ENCODE results near the gene FLOT1. TPM values are rescaled to one million over a fixed set of nuclear protein-coding genes. Genes with fewer than 3 reads are reported as not detected.

The FLOT1 gene
- total and polyA plus RNA-seq, 9 of the 15 experiments (the other 6 are each of a cell fraction or from before 2014, with no cell fraction given): 11.7 to 149 (median 118) TPM

GRCh38 chr6:30742316-30743098, at the start of gene FLOT1 (continued):
- TF ChIP-seq NKRF (IDR thresholded peaks at IDR 0.05; ENCODE audit: borderline replicate concordance) (peak; percentile 50; the same call in 1 of the 2 replicates), PPARD (CRISPR knock-in tag; IDR thresholded peaks at IDR 0.05) (no peak), PTBP1 (IDR thresholded peaks at IDR 0.05; ENCODE audit: low read depth, low read length) (0 out of 2 replicates have a peak, but pooled peaks have one; percentile 48), SRSF7 (optimal IDR thresholded peaks at IDR 0.05; ENCODE audit: low read depth, low read length) (no peak), ZNF408 (CRISPR knock-in tag; IDR thresholded peaks at IDR 0.05; ENCODE audit: low read depth) (no peak), SMAD4 (CRISPR knock-in tag; conservative IDR thresholded peaks at IDR 0.05) (peak; percentile 90), ZNF224 (CRISPR knock-in tag; IDR thresholded peaks at IDR 0.05) (no peak), EP300 (IDR thresholded peaks at IDR 0.05; ENCODE audit: low read length) (peak; percentile 36), ARHGAP35 (IDR thresholded peaks at IDR 0.05; ENCODE audit: partially characterized antibody) (no peak), SOX6 (IDR thresholded peaks at IDR 0.05) (0 out of 2 replicates have a peak, but pooled peaks have one; percentile 38), ZC3H8 (IDR thresholded peaks at IDR 0.05) (no peak), RBM34 (IDR thresholded peaks at IDR 0.05; ENCODE audit: borderline replicate concordance, insufficient read depth, low read length) (no peak), SREBF2 (CRISPR knock-in tag; IDR thresholded peaks at IDR 0.05) (no peak), MBD1 (CRISPR knock-in tag; IDR thresholded peaks at IDR 0.05) (no peak), MCM2 (IDR thresholded peaks at IDR 0.05; ENCODE audit: low read depth) (no peak), RB1 (IDR thresholded peaks at IDR 0.05; ENCODE audit: low read depth) (peak; percentile 63), ZNF217 (CRISPR knock-in tag; IDR thresholded peaks at IDR 0.05) (no peak), TRIM24 (IDR thresholded peaks at IDR 0.05) (peak in 1 of 2 experiments; percentile 30; a peak in 2 of 4 replicates), ZNF586 (CRISPR knock-in tag; conservative IDR thresholded peaks at IDR 0.05) (peak; percentile 17; the same call in 1 of the 2 replicates), SMARCA5 (IDR thresholded peaks at IDR 0.05) (no peak), EP400 (IDR thresholded peaks at IDR 0.05) (peak; percentile 70), RBBP5 (IDR thresholded peaks at IDR 0.05; ENCODE audit: borderline replicate concordance, insufficient read depth, low read length, poor library complexity, severe bottlenecking) (peak; percentile 53), ATF3 (IDR thresholded peaks at IDR 0.05) (peak; percentile 41), ATF3 (CRISPR knock-in tag; conservative IDR thresholded peaks at IDR 0.05) (peak; percentile 75; the same call in 1 of the 2 replicates)
